ENCODE measurements around the gene COL18A1. TPM values are rescaled to one million over a fixed set of nuclear protein-coding genes. Genes with fewer than 3 reads are reported as not detected.

Gene COL18A1
- total RNA-seq, 1 experiment from 2014 or later, result 77.0 TPM

DNA sequence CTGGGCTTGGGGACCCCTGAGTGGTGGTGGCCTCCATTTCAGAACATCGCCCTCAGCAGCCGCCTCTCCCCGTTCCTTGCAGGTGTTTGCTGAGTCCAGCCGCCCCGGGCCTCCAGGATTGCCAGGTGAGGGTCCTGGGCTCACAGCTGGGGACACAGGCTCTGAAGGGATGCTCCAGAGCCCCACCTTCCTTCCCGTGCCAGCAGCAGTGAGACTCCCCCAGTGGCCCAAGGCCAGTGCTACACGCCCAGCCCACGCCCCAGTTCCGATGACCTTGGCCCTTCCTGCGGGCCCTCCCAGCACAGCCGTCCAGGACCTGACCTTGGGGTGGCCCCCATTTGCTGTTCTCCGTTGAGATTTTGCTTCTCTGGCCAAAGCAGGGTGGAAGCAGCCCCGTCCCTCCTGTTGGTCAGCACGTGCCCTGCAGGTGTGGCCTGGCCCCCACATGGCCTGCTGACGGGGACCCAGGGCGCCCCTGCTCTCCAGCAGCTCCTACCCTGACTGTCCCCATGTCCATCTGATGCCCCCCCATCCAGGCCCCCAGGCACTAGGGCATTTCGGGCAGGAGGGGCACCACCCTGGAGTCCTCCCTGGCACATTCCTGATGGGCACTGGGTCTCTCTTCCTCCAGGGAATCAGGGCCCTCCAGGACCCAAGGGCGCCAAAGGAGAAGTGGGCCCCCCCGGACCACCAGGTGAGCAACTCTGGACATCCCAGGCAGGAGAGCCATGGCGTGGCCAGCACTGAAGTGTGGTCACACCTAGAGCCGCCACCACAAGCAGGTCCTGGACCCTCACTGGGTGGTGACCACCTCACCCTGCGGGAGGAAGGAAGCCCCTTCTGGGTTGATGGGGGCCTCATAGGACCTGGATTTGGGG, 92.2 kb downstream of the COL18A1 start:
- ATAC-seq (no peak), DNase-seq (no peak)
- H2AFZ ChIP-seq (ENCODE audit: low read length), result no peak overlapping the region
- no peaks in the 10 kb centered on the region for H3K4me1 ChIP-seq (ENCODE audit: insufficient read depth, low read length)
- ChIA-PET CTCF (no interaction called here), POLR2A (ENCODE audit: unreplicated experiment) (no interaction called here)
- intact Hi-C loops (cut with micrococcal nuclease), result no loop called here
- no peak for TF ChIP-seq EZH2phosphoT487 (IDR thresholded peaks at IDR 0.05; ENCODE audit: borderline replicate concordance, low read length)
- TF ChIP-seq, protein P1, sequence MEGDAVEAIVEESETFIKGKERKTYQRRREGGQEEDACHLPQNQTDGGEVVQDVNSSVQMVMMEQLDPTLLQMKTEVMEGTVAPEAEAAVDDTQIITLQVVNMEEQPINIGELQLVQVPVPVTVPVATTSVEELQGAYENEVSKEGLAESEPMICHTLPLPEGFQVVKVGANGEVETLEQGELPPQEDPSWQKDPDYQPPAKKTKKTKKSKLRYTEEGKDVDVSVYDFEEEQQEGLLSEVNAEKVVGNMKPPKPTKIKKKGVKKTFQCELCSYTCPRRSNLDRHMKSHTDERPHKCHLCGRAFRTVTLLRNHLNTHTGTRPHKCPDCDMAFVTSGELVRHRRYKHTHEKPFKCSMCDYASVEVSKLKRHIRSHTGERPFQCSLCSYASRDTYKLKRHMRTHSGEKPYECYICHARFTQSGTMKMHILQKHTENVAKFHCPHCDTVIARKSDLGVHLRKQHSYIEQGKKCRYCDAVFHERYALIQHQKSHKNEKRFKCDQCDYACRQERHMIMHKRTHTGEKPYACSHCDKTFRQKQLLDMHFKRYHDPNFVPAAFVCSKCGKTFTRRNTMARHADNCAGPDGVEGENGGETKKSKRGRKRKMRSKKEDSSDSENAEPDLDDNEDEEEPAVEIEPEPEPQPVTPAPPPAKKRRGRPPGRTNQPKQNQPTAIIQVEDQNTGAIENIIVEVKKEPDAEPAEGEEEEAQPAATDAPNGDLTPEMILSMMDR (conservative IDR thresholded peaks at IDR 0.05; ENCODE audit: low read depth, low read length), result no peak
- no peak for TF ChIP-seq EZH2 (IDR thresholded peaks at IDR 0.05; ENCODE audit: low read length, unreplicated experiment)
- H3K79me2 ChIP-seq (ENCODE audit: low read length), result no peaks in the 10 kb centered on the region
- H3K9me3 ChIP-seq (ENCODE audit: low read length), result no peaks in the 10 kb centered on the region
- no peaks in the 10 kb centered on the region for H3F3A ChIP-seq (ENCODE audit: low read length, unreplicated experiment)
- no peak overlapping the region for H3K4me3 ChIP-seq (ENCODE audit: low read length)
- no TSS peak for BruUV-seq (replicated peaks)
- no peaks in the 10 kb centered on the region for H3K9me2 ChIP-seq (replicated peaks; ENCODE audit: low read length)
- H3K27ac ChIP-seq (ENCODE audit: low read length), result no peak overlapping the region
- H3K9ac ChIP-seq (ENCODE audit: low read length), result no peak overlapping the region
- no peaks in the 10 kb centered on the region for H4K20me1 ChIP-seq (ENCODE audit: low read length)
- H3K4me2 ChIP-seq (ENCODE audit: low read length), result no peak overlapping the region
- H3K27me3 ChIP-seq (ENCODE audit: low read length), result no peaks in the 10 kb centered on the region
- 0 out of 2 replicates have a peak, but pooled peaks cover 2% of the 10 kb centered on the region for H3K36me3 ChIP-seq (ENCODE audit: low read depth, low read length)

DNA sequence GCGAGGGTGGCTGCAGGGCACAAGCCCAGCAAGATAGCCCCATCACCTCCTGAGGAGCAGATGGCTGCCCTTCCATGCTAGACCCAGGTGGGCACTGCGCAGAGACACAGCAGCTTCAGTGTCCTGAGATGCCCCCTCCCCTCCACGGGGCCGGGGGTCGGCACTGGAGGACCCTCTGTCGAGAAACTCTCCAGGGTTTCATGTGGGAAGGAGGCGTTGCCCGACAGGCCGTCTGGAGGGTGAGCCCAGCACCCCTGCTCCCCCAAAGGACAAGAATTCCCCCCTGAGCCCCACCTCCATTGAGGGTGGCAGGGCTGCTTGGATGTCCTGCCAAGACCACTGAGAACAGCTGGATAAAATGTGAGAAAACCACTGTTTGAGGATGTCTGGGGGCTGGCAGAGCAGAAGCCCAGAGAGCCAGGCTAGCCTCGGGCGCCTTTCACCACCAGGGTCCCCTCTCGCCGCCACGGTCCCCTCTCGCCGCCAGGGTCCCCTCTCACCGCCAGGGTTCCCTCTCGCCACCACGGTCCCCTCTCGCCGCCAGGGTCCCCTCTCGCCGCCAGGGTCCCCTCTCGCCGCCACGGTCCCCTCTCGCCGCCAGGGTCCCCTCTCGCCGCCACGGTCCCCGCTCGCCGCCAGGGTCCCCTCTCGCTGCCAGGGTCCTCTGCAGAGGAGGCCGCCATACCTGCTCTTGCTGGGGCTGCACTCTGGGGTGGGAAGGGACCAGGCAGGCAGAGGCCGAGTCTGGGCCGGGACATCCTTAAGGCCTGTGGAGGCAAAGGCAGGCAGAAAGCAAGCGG, 93.1 kb downstream of the COL18A1 start:
- no TSS peak for BruUV-seq (replicated peaks)
- TF ChIP-seq EZH2phosphoT487 (IDR thresholded peaks at IDR 0.05; ENCODE audit: borderline replicate concordance, low read length) (no peak), EZH2 (IDR thresholded peaks at IDR 0.05; ENCODE audit: low read length, unreplicated experiment) (no peak)
- TF ChIP-seq, protein P1 (conservative IDR thresholded peaks at IDR 0.05; ENCODE audit: low read depth, low read length), result no peak
- ATAC-seq, result no peak
- Histone ChIP-seq H3K9ac (ENCODE audit: low read length) (no peak overlapping the region), H3K9me2 (replicated peaks; ENCODE audit: low read length) (no peaks in the 10 kb centered on the region), H3K36me3 (ENCODE audit: low read depth, low read length) (0 out of 2 replicates have a peak, but pooled peaks cover 2% of the 10 kb centered on the region), H3K4me3 (ENCODE audit: low read length) (no peak overlapping the region), H3K4me1 (ENCODE audit: insufficient read depth, low read length) (no peaks in the 10 kb centered on the region), H3F3A (ENCODE audit: low read length, unreplicated experiment) (no peaks in the 10 kb centered on the region), H3K27me3 (ENCODE audit: low read length) (no peaks in the 10 kb centered on the region), H3K4me2 (ENCODE audit: low read length) (no peak overlapping the region), H3K79me2 (ENCODE audit: low read length) (no peaks in the 10 kb centered on the region), H4K20me1 (ENCODE audit: low read length) (no peaks in the 10 kb centered on the region), H3K9me3 (ENCODE audit: low read length) (no peaks in the 10 kb centered on the region), H3K27ac (ENCODE audit: low read length) (no peak overlapping the region), H2AFZ (ENCODE audit: low read length) (no peak overlapping the region)
- DNase-seq, result no peak
- intact Hi-C loops (cut with micrococcal nuclease), result no loop called here
- ChIA-PET POLR2A (ENCODE audit: unreplicated experiment) (no interaction called here), CTCF (no interaction called here)
